ENCODE measurements around the gene TSKS.

Gene TSKS

GRCh38 chr19:49704888-49705642 is 58.0 kb downstream of the TSKS start:
- peak overlapping the region; percentile 99 for H4K8ac ChIP-seq (ENCODE audit: low read depth, low read length)
- no peaks in the 10 kb centered on the region for H3K4me1 ChIP-seq (ENCODE audit: control insufficient read depth in 2 of 2, insufficient read depth in 1 of 2, low read depth in 1 of 2, low read length in 2 of 2)
- H3K4me2 ChIP-seq (ENCODE audit: insufficient read depth, low read length, poor library complexity, severe bottlenecking), result no peak overlapping the region
- no peak for DNase-seq (ENCODE audit: low spot score)
- no peak overlapping the region for H3K23ac ChIP-seq (ENCODE audit: low read depth, low read length, poor library complexity)
- no peak overlapping the region for H3K9ac ChIP-seq (ENCODE audit: low read depth, low read length, poor library complexity)
- peaks cover 43 to 50% of the 10 kb centered on the region in 2 donors for H3K36me3 ChIP-seq (replicated peaks in 1 of 2; ENCODE audit: control insufficient read depth in 2 of 2, insufficient read depth in 2 of 2, low read length in 2 of 2)
- H2BK15ac ChIP-seq (ENCODE audit: low read length), result no peak overlapping the region
- no peak overlapping the region for H3K27ac ChIP-seq (replicated peaks; ENCODE audit: low read length)
- no peak overlapping the region for H2AFZ ChIP-seq (ENCODE audit: low read length)
- H2BK120ac ChIP-seq (ENCODE audit: low read depth, low read length), result no peak overlapping the region
- no peak overlapping the region for H2AK5ac ChIP-seq (ENCODE audit: low read depth, low read length)
- H2BK12ac ChIP-seq (ENCODE audit: low read length), result no peak overlapping the region
- H3K4ac ChIP-seq (ENCODE audit: low read length), result no peak overlapping the region
- no peak overlapping the region for H2BK5ac ChIP-seq (ENCODE audit: low read length)
- H3K4me3 ChIP-seq (ENCODE audit: low read length in 2 of 2), result no peak overlapping the region
- WGBS, 2 donors (ENCODE audit: extremely low coverage in 2 of 2, insufficient read length in 2 of 2, insufficient replicate concordance in 1 of 2), result no CpG with 5 or more reads among the region's 22 CpGs
- H4K91ac ChIP-seq (ENCODE audit: low read depth, low read length, poor library complexity), result no peak overlapping the region
- H3K14ac ChIP-seq (ENCODE audit: low read length), result no peak overlapping the region
- H3K18ac ChIP-seq (ENCODE audit: low read length), result no peak overlapping the region
- no peaks in the 10 kb centered on the region for H3K27me3 ChIP-seq (ENCODE audit: control insufficient read depth in 3 of 3, insufficient read depth in 3 of 3, low read depth in 1 of 3, low read length in 3 of 3)
- H3K79me1 ChIP-seq (ENCODE audit: low read depth, low read length), result peaks cover 3% of the 10 kb centered on the region
- H3K9me3 ChIP-seq (replicated peaks in 1 of 2; ENCODE audit: control insufficient read depth in 2 of 2, insufficient read depth in 1 of 2, low read depth in 1 of 2, low read length in 2 of 2), result peaks cover 0 to 3% of the 10 kb centered on the region in 2 donors

DNA sequence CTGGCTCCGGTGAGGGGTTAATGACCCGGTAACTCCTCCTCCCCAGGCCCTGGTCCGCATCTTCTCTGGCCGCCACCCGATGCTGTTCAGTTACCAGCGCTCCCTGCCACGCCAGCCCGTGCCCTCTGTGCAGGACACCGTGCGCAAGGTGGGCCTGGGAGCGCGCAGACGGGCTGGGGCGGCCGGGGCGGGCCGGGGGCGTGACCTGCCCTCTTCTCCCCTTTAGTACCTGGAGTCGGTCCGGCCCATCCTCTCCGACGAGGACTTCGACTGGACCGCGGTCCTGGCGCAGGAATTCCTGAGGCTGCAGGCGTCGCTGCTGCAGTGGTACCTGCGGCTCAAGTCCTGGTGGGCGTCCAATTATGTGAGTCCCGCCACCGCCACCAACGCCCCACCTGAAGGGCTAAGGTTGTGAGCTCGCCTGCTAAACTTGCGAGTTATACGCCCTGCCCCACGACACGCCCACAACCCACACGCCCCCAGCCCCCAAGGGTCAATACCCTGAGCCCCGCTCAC is 61.8 kb downstream of the TSKS start:
- DNase-seq (ENCODE audit: low spot score), result no peak

GRCh38 chr19:49700563-49700962 is 62.5 kb downstream of the TSKS start:
- Histone ChIP-seq H3K14ac (ENCODE audit: low read length) (no peak overlapping the region), H3K9me3 (replicated peaks in 1 of 2; ENCODE audit: control insufficient read depth in 2 of 2, insufficient read depth in 1 of 2, low read depth in 1 of 2, low read length in 2 of 2) (no peaks in the 10 kb centered on the region)
- no CpG with 5 or more reads among the region's 11 CpGs for WGBS, 2 donors (ENCODE audit: extremely low coverage in 2 of 2, insufficient read length in 2 of 2, insufficient replicate concordance in 1 of 2)

More for the DNA sequence above, 61.8 kb downstream of the TSKS start:
- H2AK5ac ChIP-seq (ENCODE audit: low read depth, low read length), result no peak overlapping the region
- H2BK5ac ChIP-seq (ENCODE audit: low read length), result no peak overlapping the region
- no peak overlapping the region for H2BK15ac ChIP-seq (ENCODE audit: low read length)
- no peak overlapping the region for H3K4me3 ChIP-seq (ENCODE audit: low read length in 2 of 2)
- no peak overlapping the region for H3K27ac ChIP-seq (replicated peaks; ENCODE audit: low read length)
- peak overlapping the region; percentile 77 for H3K9ac ChIP-seq (ENCODE audit: low read depth, low read length, poor library complexity)
- H4K91ac ChIP-seq (ENCODE audit: low read depth, low read length, poor library complexity), result no peak overlapping the region
- no peak overlapping the region for H2BK12ac ChIP-seq (ENCODE audit: low read length)
- H2AFZ ChIP-seq (ENCODE audit: low read length), result no peak overlapping the region
- H3K9me3 ChIP-seq (replicated peaks in 1 of 2; ENCODE audit: control insufficient read depth in 2 of 2, insufficient read depth in 1 of 2, low read depth in 1 of 2, low read length in 2 of 2), result no peaks in the 10 kb centered on the region
- peaks cover 36 to 45% of the 10 kb centered on the region in 2 donors for H3K36me3 ChIP-seq (replicated peaks in 1 of 2; ENCODE audit: control insufficient read depth in 2 of 2, insufficient read depth in 2 of 2, low read length in 2 of 2)
- H2BK120ac ChIP-seq (ENCODE audit: low read depth, low read length), result no peak overlapping the region
- H3K18ac ChIP-seq (ENCODE audit: low read length), result no peak overlapping the region
- H4K8ac ChIP-seq (ENCODE audit: low read depth, low read length), result no peak overlapping the region
- no peaks in the 10 kb centered on the region for H3K27me3 ChIP-seq (ENCODE audit: control insufficient read depth in 3 of 3, insufficient read depth in 3 of 3, low read depth in 1 of 3, low read length in 3 of 3)
- peaks cover 3% of the 10 kb centered on the region for H3K79me1 ChIP-seq (ENCODE audit: low read depth, low read length)
- H3K4me2 ChIP-seq (ENCODE audit: insufficient read depth, low read length, poor library complexity, severe bottlenecking), result no peak overlapping the region
- H3K23ac ChIP-seq (ENCODE audit: low read depth, low read length, poor library complexity), result no peak overlapping the region
- no peaks in the 10 kb centered on the region for H3K4me1 ChIP-seq (ENCODE audit: control insufficient read depth in 2 of 2, insufficient read depth in 1 of 2, low read depth in 1 of 2, low read length in 2 of 2)
- WGBS, 2 donors (ENCODE audit: extremely low coverage in 2 of 2, insufficient read length in 2 of 2, insufficient replicate concordance in 1 of 2), result no CpG with 5 or more reads among the region's 40 CpGs
- H3K4ac ChIP-seq (ENCODE audit: low read length), result no peak overlapping the region
- no peak overlapping the region for H3K14ac ChIP-seq (ENCODE audit: low read length)

GRCh38 chr19:49699364-49699763 is 63.7 kb downstream of the TSKS start:
- H4K91ac ChIP-seq (ENCODE audit: low read depth, low read length, poor library complexity), result no peak overlapping the region
- H3K27me3 ChIP-seq (ENCODE audit: control insufficient read depth in 3 of 3, insufficient read depth in 3 of 3, low read depth in 1 of 3, low read length in 3 of 3), result no peaks in the 10 kb centered on the region
- no peak for DNase-seq (ENCODE audit: low spot score)
- no peaks in the 10 kb centered on the region for H3K4me1 ChIP-seq (ENCODE audit: control insufficient read depth in 2 of 2, insufficient read depth in 1 of 2, low read depth in 1 of 2, low read length in 2 of 2)
- no peak overlapping the region for H3K14ac ChIP-seq (ENCODE audit: low read length)
- H4K8ac ChIP-seq (ENCODE audit: low read depth, low read length), result no peak overlapping the region
- peaks cover 0 to 2% of the 10 kb centered on the region in 2 donors for H3K9me3 ChIP-seq (replicated peaks in 1 of 2; ENCODE audit: control insufficient read depth in 2 of 2, insufficient read depth in 1 of 2, low read depth in 1 of 2, low read length in 2 of 2)
- no peak overlapping the region for H3K4me3 ChIP-seq (ENCODE audit: low read length in 2 of 2)
- no peak overlapping the region for H2BK15ac ChIP-seq (ENCODE audit: low read length)
- H3K79me1 ChIP-seq (ENCODE audit: low read depth, low read length), result peaks cover 3% of the 10 kb centered on the region
- H3K23ac ChIP-seq (ENCODE audit: low read depth, low read length, poor library complexity), result no peak overlapping the region
- H3K18ac ChIP-seq (ENCODE audit: low read length), result no peak overlapping the region
- no peak overlapping the region for H2BK120ac ChIP-seq (ENCODE audit: low read depth, low read length)
- H3K9ac ChIP-seq (ENCODE audit: low read depth, low read length, poor library complexity), result no peak overlapping the region
- no peak overlapping the region for H2AFZ ChIP-seq (ENCODE audit: low read length)
- H2AK5ac ChIP-seq (ENCODE audit: low read depth, low read length), result no peak overlapping the region
- no peak overlapping the region for H3K27ac ChIP-seq (replicated peaks; ENCODE audit: low read length)
- no peak overlapping the region for H3K4me2 ChIP-seq (ENCODE audit: insufficient read depth, low read length, poor library complexity, severe bottlenecking)
- no peak overlapping the region for H2BK5ac ChIP-seq (ENCODE audit: low read length)
- H2BK12ac ChIP-seq (ENCODE audit: low read length), result no peak overlapping the region
- no peak overlapping the region for H3K4ac ChIP-seq (ENCODE audit: low read length)
- peaks cover 20 to 30% of the 10 kb centered on the region in 2 donors for H3K36me3 ChIP-seq (replicated peaks in 1 of 2; ENCODE audit: control insufficient read depth in 2 of 2, insufficient read depth in 2 of 2, low read length in 2 of 2)
- no CpG with 5 or more reads among the region's 5 CpGs for WGBS, 2 donors (ENCODE audit: extremely low coverage in 2 of 2, insufficient read length in 2 of 2, insufficient replicate concordance in 1 of 2)

More at GRCh38 chr19:49700563-49700962, 62.5 kb downstream of the TSKS start:
- no peak overlapping the region for H2BK12ac ChIP-seq (ENCODE audit: low read length)
- H3K4me3 ChIP-seq (ENCODE audit: low read length in 2 of 2), result no peak overlapping the region
- no peak overlapping the region for H3K4ac ChIP-seq (ENCODE audit: low read length)
- H2BK120ac ChIP-seq (ENCODE audit: low read depth, low read length), result no peak overlapping the region
- no peak for DNase-seq (ENCODE audit: low spot score)
- peaks cover 29 to 41% of the 10 kb centered on the region in 2 donors for H3K36me3 ChIP-seq (replicated peaks in 1 of 2; ENCODE audit: control insufficient read depth in 2 of 2, insufficient read depth in 2 of 2, low read length in 2 of 2)
- no peak overlapping the region for H3K4me2 ChIP-seq (ENCODE audit: insufficient read depth, low read length, poor library complexity, severe bottlenecking)
- H3K79me1 ChIP-seq (ENCODE audit: low read depth, low read length), result peaks cover 3% of the 10 kb centered on the region
- H3K18ac ChIP-seq (ENCODE audit: low read length), result no peak overlapping the region
- no peak overlapping the region for H3K9ac ChIP-seq (ENCODE audit: low read depth, low read length, poor library complexity)
- H2AK5ac ChIP-seq (ENCODE audit: low read depth, low read length), result no peak overlapping the region
- H2AFZ ChIP-seq (ENCODE audit: low read length), result no peak overlapping the region
- no peak overlapping the region for H4K8ac ChIP-seq (ENCODE audit: low read depth, low read length)
- no peaks in the 10 kb centered on the region for H3K27me3 ChIP-seq (ENCODE audit: control insufficient read depth in 3 of 3, insufficient read depth in 3 of 3, low read depth in 1 of 3, low read length in 3 of 3)
- no peaks in the 10 kb centered on the region for H3K4me1 ChIP-seq (ENCODE audit: control insufficient read depth in 2 of 2, insufficient read depth in 1 of 2, low read depth in 1 of 2, low read length in 2 of 2)
- no peak overlapping the region for H2BK15ac ChIP-seq (ENCODE audit: low read length)
- no peak overlapping the region for H3K23ac ChIP-seq (ENCODE audit: low read depth, low read length, poor library complexity)
- H3K27ac ChIP-seq (replicated peaks; ENCODE audit: low read length), result no peak overlapping the region
- H2BK5ac ChIP-seq (ENCODE audit: low read length), result no peak overlapping the region
- no peak overlapping the region for H4K91ac ChIP-seq (ENCODE audit: low read depth, low read length, poor library complexity)
